ENCODE results near the gene PARD6A. TPM values are rescaled to one million over a fixed set of nuclear protein-coding genes. Genes with fewer than 3 reads are reported as not detected.

The PARD6A gene
- total and polyA plus RNA-seq, 2 of the 13 experiments (the other 11 are each of a cell fraction or from before 2014, with no cell fraction given), result 3.5 to 4.3 TPM

GRCh38 chr16:67632415-67633172, 28.2 kb upstream of the PARD6A start:
- BruUV-seq (replicated peaks), result TSS peak; percentile 15
- in situ Hi-C loops (cut with HindIII; ENCODE audit: extremely low pct_ligation_motif_present, low pct_unique_long_range_greater_than_20kb), result no loop called here
- intact Hi-C loops (cut with micrococcal nuclease; ENCODE audit: unreplicated experiment), result no loop called here
- H3K36me3 ChIP-seq (replicated peaks in 1 of 2; ENCODE audit: control insufficient read depth in 1 of 2, insufficient read depth in 2 of 2, low read length in 2 of 2), result peaks cover 33 to 80% of the 10 kb centered on the region in 2 experiments
- H3K9ac ChIP-seq (ENCODE audit: insufficient read depth, low read depth, low read length), result no peak overlapping the region
- FAIRE-seq (peak; percentile 90), ATAC-seq (peak; percentile 85), DNase-seq (ENCODE audit: low spot score) (peak; percentile 89)
- H2AFZ ChIP-seq (ENCODE audit: low read length), result no peak overlapping the region
- H3K4me3 ChIP-seq (replicated peaks in 1 of 3; ENCODE audit: insufficient read depth in 1 of 3, low read depth in 2 of 3, low read length in 3 of 3), result no peak overlapping the region
- no peaks in the 10 kb centered on the region for H3K79me2 ChIP-seq (ENCODE audit: insufficient read depth, low read length)
- H3K9me3 ChIP-seq (ENCODE audit: low read length), result no peaks in the 10 kb centered on the region
- H3K4me2 ChIP-seq (ENCODE audit: low read depth, low read length), result no peak overlapping the region
- H3K4me1 ChIP-seq (ENCODE audit: insufficient read depth, low read length), result peaks cover 22% of the 10 kb centered on the region
- POLR2A ChIA-PET, result interaction anchor here (1.7 kb wide), 1 partner anchor 28 kb away, joined by 3 read pairs; the partner anchor contains the start of gene ACD
- H3K27me3 ChIP-seq (ENCODE audit: control insufficient read depth in 1 of 2, insufficient read depth in 2 of 2, low read length in 2 of 2), result no peaks in the 10 kb centered on the region
- CTCF ChIA-PET (ENCODE audit: low intra/inter-chr PET ratio, low total read pairs), result no interaction called here
- 50% methylated on average over 7 of the region's 7 CpGs for WGBS (ENCODE audit: low lambda C conversion rate)
- H4K20me1 ChIP-seq (ENCODE audit: insufficient read depth, low read length), result no peaks in the 10 kb centered on the region; the same call in 1 of the 2 replicates
- peak overlapping the region; percentile 43 for H3K27ac ChIP-seq (ENCODE audit: extremely low read length, insufficient read depth, low read length)
- TF ChIP-seq HNF4A (CRISPR knock-in tag; IDR thresholded peaks at IDR 0.05) (peak; percentile 34), ZNF224 (CRISPR knock-in tag; IDR thresholded peaks at IDR 0.05) (no peak), THRA (CRISPR knock-in tag; IDR thresholded peaks at IDR 0.05; ENCODE audit: borderline replicate concordance) (peak; percentile 15; the same call in 1 of the 2 replicates), ZNF333 (CRISPR knock-in tag; IDR thresholded peaks at IDR 0.05; ENCODE audit: borderline replicate concordance) (no peak), ASH2L (IDR thresholded peaks at IDR 0.05; ENCODE audit: insufficient read length, low read depth, low read length) (peak; percentile 44), ARID5B (CRISPR knock-in tag; IDR thresholded peaks at IDR 0.05) (0 out of 2 replicates have a peak, but pooled peaks have one; percentile 35), ZSCAN5A (CRISPR knock-in tag; IDR thresholded peaks at IDR 0.05; ENCODE audit: borderline replicate concordance) (0 out of 2 replicates have a peak, but pooled peaks have one; percentile 20), LCORL (IDR thresholded peaks at IDR 0.05) (0 out of 2 replicates have a peak, but pooled peaks have one; percentile 24), LCORL (CRISPR knock-in tag; IDR thresholded peaks at IDR 0.05) (peak; percentile 85)

Measured in HepG2 (cell line).